Astrocyte of the spinal cord (primary cell): Measurements from ENCODE around the gene RLN2.
A peak's percentile ranks its signal among the peaks of the same experiment; 100 is the strongest.
"Not testable (repeated sequence)": the region's sequence is repeated elsewhere in the genome, so short reads cannot be mapped to it uniquely, and the experiment has no call there.

Experiments
- DNase-seq: peaks from one replicate; pipeline ENCODE4 v3.0.0; 2011; ENCODE audit warnings: low read depth, low spot score
- H3K4me3 ChIP-seq: 2 replicates; pipeline ENCODE4 v1.5.1; 2011; ENCODE audit warnings: low read depth, mild to moderate bottlenecking, low read length, moderate library complexity
- in situ Hi-C: cut with HindIII; loops from 2 replicates; pipeline ENCODE4 v1.10.0; 2017; ENCODE audit warnings: low sequenced_read_pairs
- TF ChIP-seq, protein P1 (sequence below): IDR thresholded peaks from 2 replicates; pipeline ENCODE4 v1.5.1; 2012; ENCODE audit warnings: low read depth, mild to moderate bottlenecking, low read length, inconsistent platforms

RLN2 gene

DNA sequence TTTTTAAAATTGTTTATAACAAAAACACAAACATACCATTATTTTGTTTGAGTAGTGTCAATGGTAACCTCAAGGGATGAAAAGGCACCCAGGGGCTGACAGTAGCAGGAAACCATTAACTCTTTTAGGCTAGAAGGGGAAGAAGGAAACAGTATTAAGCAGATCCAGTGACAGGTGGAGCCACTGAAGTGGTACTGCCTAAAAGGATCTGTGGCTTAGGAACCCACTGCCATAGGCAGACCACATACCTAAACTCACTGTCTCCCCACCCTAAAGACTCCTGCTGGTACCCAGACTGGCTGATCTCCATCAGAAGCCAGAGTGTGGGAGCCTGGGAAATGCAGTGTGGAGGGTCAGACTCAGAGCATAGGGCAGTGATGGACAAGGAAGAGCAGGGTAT lies 21.7 kb upstream of the RLN2 start:
- no peak overlapping the region for H3K4me3 ChIP-seq
- DNase-seq = no peak
- TF ChIP-seq, protein P1, sequence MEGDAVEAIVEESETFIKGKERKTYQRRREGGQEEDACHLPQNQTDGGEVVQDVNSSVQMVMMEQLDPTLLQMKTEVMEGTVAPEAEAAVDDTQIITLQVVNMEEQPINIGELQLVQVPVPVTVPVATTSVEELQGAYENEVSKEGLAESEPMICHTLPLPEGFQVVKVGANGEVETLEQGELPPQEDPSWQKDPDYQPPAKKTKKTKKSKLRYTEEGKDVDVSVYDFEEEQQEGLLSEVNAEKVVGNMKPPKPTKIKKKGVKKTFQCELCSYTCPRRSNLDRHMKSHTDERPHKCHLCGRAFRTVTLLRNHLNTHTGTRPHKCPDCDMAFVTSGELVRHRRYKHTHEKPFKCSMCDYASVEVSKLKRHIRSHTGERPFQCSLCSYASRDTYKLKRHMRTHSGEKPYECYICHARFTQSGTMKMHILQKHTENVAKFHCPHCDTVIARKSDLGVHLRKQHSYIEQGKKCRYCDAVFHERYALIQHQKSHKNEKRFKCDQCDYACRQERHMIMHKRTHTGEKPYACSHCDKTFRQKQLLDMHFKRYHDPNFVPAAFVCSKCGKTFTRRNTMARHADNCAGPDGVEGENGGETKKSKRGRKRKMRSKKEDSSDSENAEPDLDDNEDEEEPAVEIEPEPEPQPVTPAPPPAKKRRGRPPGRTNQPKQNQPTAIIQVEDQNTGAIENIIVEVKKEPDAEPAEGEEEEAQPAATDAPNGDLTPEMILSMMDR = no peak
- in situ Hi-C loops = no loop called here

- in situ Hi-C loops, DNase-seq, H3K4me3 ChIP-seq: not testable (repeated sequence)
These were observed 17.1 kb upstream of the RLN2 start for GRCh38 chr9:5321601-5322000.

GRCh38 chr9:5321058-5321457 lies 16.5 kb upstream of the RLN2 start:
- TF ChIP-seq, protein P1 = peak; percentile 12
- in situ Hi-C loops = no loop called here
- H3K4me3 ChIP-seq = no peak overlapping the region
- no peak for DNase-seq

DNA sequence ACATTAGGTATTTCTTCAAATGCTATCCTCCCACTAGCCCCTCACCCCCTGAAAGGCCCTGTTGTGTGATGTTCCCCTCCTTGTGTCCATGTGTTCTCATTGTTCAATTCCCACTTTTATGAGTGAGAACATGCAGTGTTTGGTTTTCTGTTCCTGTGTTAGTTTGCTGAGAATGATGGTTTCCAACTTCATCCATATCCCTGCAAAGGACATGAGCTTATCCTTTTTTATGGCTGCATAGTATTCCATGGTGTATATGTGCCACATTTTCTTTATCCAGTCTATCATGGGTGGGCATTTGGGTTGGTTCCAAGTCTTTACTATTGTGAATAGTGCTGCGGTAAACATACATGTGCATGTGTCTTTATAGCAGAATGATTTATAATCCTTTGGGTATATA lies 11.9 kb upstream of the RLN2 start:
- DNase-seq, in situ Hi-C loops, H3K4me3 ChIP-seq: not testable (repeated sequence)

DNA sequence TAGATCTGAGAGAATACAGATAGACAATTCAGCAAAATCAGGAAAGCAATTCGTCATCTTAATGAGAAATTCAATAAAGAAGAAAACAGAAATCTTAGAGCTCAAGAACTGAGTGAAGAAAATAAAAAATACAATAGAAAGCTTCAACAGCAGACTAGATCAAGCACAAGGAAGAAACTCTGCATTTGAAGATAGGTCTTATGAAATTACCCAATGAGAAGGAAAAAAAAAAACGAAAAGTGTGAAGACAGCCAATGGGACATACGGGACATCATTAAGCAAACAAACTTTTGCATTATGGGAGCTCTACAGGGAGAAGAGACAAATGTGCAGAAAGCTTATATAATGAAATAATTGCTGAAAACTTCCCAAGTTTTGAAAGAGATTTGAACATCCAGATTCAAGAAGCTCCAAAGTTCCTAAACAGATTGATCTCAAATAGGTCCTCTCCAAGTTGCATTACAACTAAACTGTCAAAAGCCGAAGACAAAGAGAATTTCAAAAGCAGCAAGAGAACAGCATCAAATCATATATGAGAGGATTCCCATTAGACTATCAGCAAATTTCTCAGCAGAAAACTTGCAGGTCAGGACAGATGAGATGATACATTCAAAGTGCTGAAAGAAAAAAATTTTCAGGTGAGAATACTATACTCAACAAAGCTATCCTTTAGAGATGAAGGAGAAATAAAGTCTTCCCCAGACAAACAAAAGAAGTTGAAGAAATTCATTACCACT lies 10.8 kb upstream of the RLN2 start:
- TF ChIP-seq, protein P1 = no peak
- in situ Hi-C loops = no loop called here
- no peak for DNase-seq
- no peak overlapping the region for H3K4me3 ChIP-seq

DNA sequence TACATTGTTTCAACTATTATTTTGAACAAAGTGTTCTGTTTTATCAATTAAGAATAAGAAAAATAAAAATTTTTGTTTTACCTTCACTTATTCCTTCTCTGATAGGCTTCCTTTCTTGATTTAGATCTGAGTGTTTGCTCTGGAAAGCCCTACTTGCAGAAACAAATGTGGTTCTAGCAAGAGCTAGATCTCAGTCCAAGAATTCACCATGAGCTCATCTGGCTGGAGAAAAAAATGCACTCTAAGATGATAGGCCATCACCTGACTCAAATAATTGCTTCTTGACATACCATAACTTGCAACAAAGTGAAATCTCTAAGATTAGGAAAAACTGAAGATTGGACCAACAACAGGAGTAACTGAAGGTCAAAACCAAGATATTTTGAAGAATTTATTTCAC lies 6.3 kb upstream of the RLN2 start:
- no peak for DNase-seq
- no peak overlapping the region for H3K4me3 ChIP-seq
- TF ChIP-seq, protein P1 = no peak
- in situ Hi-C loops = no loop called here

DNA sequence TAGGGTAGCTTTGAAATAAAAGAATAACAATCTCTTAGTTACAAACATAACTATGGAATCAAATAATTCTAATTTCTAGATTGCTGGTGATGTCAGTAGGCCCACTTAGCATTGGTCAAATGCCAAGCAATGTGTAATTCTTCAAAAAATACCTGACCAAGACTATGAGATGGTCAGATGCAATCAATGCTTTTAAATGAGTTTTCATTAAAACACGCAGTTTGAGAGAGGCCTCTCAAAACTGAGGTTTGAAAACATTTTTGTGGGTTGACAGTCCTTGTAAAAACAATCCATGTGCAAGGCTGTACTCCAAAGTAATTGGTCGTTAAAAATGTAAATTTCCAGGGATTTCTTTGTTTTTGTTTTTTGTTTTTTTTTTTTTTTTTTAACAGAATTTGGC lies 1.2 kb upstream of the RLN2 start:
- H3K4me3 ChIP-seq = no peak overlapping the region
- TF ChIP-seq, protein P1 = no peak
- no peak for DNase-seq
- in situ Hi-C loops = no loop called here

- H3K4me3 ChIP-seq = no peak overlapping the region
- TF ChIP-seq, protein P1 = no peak
- in situ Hi-C loops = no loop called here
- no peak for DNase-seq
These were observed 3.0 kb downstream of the RLN2 start for GRCh38 chr9:5301544-5301943.
